Ovary (tissue), 10 donors: ENCODE results near the gene COBL. TPM values are rescaled to one million over a fixed set of nuclear protein-coding genes. Genes with fewer than 3 reads are reported as not detected.

Experiments used
- DNase-seq, 5 donors: peaks; one replicate each; pipeline ENCODE4 v3.0.0-alpha.2; 2019 to 2020
- H3K27ac ChIP-seq, 2 donors: fragments of 200-600 bp; one replicate each; pipeline versions ENCODE4 v1.5.1 to v1.8.0; 2019 to 2022
- H3K27me3 ChIP-seq: fragments of 200-600 bp; one replicate; pipeline ENCODE4 v1.8.0; 2022
- H3K36me3 ChIP-seq: fragments of 200-600 bp; sonication (generic); one replicate; pipeline ENCODE4 v1.5.1; 2019
- H3K4me1 ChIP-seq: one replicate; pipeline ENCODE4 v1.8.1; 2013; ENCODE audit warnings: mild to moderate bottlenecking, moderate library complexity; ENCODE audit not compliant: insufficient read depth
- H3K4me3 ChIP-seq: fragments of 200-600 bp; sonication (generic); one replicate; pipeline ENCODE4 v1.5.1; 2017
- H3K9me3 ChIP-seq, 2 donors: fragments of 200-600 bp in 1 of 2; sonication (generic) in 1 of 2; one replicate each; pipeline versions ENCODE4 v1.5.1 to v1.8.1; 2013 to 2019; ENCODE audit warnings: mild to moderate bottlenecking in 1 of 2, moderate library complexity in 1 of 2
- EP300 ChIP-seq: sonication (generic); formaldehyde crosslinking; IDR thresholded peaks from one replicate; pipeline ENCODE4 v1.6.1; 2017; ENCODE audit warnings: antibody characterized with exemption
- POLR2A ChIP-seq: fragments of 450-650 bp; IDR thresholded peaks from one replicate; pipeline ENCODE4 v1.6.1; 2017; ENCODE audit warnings: antibody characterized with exemption, mild to moderate bottlenecking, moderate library complexity
- WGBS, 3 donors: extraction: QIAGEN DNeasy Blood & Tissue Kit in 1 of 3; methylation state at CpG; one replicate each; pipeline versions ENCODE4 v1.1.5 to v1.1.7; 2013 to 2017; 5-methylcytosine and 5-hydroxymethylcytosine counted together
- intact Hi-C, 4 donors: fragments of 100-400 bp; cut with DNase I; formaldehyde crosslinking; loops; one replicate each; pipeline versions ENCODE4 v1.11.0 to v1.15.1; 2022 to 2023
- long read RNA-seq, 3 donors: library from polyadenylated mRNA in 2 of 3; unstranded in 2 of 3; transcript quantifications; one replicate each; pipeline ENCODE4 v2.0.0 and lab custom pipeline, GENCODE V29; 2021 to 2026
- polyA plus RNA-seq, 2 donors: library from polyadenylated mRNA; stranded (reverse); fragments of 200-250 nt in 1 of 2; fragments of 350-450 nt in 1 of 2; fragmentation: Illumina TruSeq in 1 of 2; extraction: RNeasy Lipid Tissue Mini Kit (QIAGEN cat#74804) in 1 of 2; gene quantifications; one replicate each; pipeline ENCODE4 v1.2.3, GENCODE V29; 2013 to 2014
- total RNA-seq, 7 donors: library from RNA; depleted of rRNA in 2 of 7; stranded (reverse); fragments of >200 nt in 2 of 7; fragmentation: NEBNext Ultra II Directional in 3 of 7; extraction: Animal tissue kit (Norgen Biotek cat#: 25700) in 3 of 7; gene quantifications; one replicate each; pipeline versions ENCODE4 v1.1.0 to v1.2.4, GENCODE V29; 2016 to 2023
- TF ChIP-seq, protein P1 (sequence below), 3 donors: fragments of 450-650 bp in 2 of 3; fragments of 200-600 bp in 1 of 3; IDR thresholded peaks; one replicate each; pipeline versions ENCODE4 v1.5.1 to v1.8.0; 2016 to 2022; ENCODE audit warnings: antibody characterized with exemption in 3 of 3, mild to moderate bottlenecking in 1 of 3
- donor health status: DM: no; HTN: no; CAD: no; lungs with moderate emphysema.
- donor health status: DM: no; HTN: no; CAD: no.
- donor health status: Bipolar disorder and iron deficiency.
- donor health status: DM: yes; HTN: yes; CAD: no.
- donor health status: DM: no; HTN: no; CAD: no.
- donor health status: DM: yes; HTN: yes; CAD: no.

Gene COBL, protein sequence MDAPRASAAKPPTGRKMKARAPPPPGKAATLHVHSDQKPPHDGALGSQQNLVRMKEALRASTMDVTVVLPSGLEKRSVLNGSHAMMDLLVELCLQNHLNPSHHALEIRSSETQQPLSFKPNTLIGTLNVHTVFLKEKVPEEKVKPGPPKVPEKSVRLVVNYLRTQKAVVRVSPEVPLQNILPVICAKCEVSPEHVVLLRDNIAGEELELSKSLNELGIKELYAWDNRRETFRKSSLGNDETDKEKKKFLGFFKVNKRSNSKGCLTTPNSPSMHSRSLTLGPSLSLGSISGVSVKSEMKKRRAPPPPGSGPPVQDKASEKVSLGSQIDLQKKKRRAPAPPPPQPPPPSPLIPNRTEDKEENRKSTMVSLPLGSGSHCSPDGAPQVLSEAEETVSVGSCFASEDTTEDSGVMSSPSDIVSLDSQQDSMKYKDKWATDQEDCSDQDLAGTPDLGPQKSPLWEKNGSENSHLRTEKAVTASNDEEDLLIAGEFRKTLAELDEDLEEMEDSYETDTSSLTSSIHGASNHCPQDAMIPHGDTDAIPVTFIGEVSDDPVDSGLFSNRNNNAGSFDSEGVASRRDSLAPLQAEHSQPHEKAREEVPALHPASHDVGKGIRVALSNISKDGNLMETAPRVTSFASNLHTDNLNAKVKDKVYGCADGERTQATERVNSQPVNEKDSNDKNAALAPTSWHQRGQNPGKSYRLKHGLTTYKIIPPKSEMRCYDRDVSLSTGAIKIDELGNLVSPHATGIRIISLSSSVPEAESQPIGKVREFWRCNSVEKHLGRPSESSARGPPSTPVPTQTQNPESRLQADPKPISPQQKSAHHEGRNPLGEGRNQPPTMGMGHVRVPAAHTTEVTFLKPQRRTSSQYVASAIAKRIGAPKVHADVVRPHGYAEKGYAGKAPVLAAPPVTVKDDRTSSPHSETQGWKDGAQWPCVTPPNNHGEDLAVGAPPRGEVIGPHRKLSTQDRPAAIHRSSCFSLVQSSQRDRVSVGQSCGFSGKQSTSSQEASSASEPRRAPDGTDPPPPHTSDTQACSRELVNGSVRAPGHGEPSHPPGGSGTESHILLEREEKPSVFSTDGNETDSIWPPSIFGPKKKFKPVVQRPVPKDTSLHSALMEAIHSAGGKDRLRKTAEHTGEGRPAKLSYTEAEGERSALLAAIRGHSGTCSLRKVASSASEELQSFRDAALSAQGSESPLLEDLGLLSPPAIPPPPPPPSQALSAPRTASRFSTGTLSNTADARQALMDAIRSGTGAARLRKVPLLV
- total RNA-seq = 10 to 100 TPM in 1 of 7 donors, 1 to 10 TPM in 6; 1.8 to 33.4 (median 5.1) TPM
- 1 to 10 TPM in 1 of 2 donors, under 1 TPM in 1; 0.87 to 2.6 TPM for polyA plus RNA-seq
- long read RNA-seq, donor 1, partial matches to known transcripts = 4 of 4 reads
- long read RNA-seq, donor 1, other reads (novel, unspliced or antisense) = 0 of 4 reads
- long read RNA-seq, donor 2, partial matches to known transcripts = 0 of 1 reads
- long read RNA-seq, donor 2, other reads (novel, unspliced or antisense) = 0 of 1 reads
- long read RNA-seq, donor 3, partial matches to known transcripts = 0 of 2 reads
- long read RNA-seq, donor 3, other reads (novel, unspliced or antisense) = 2 of 2 reads

DNA sequence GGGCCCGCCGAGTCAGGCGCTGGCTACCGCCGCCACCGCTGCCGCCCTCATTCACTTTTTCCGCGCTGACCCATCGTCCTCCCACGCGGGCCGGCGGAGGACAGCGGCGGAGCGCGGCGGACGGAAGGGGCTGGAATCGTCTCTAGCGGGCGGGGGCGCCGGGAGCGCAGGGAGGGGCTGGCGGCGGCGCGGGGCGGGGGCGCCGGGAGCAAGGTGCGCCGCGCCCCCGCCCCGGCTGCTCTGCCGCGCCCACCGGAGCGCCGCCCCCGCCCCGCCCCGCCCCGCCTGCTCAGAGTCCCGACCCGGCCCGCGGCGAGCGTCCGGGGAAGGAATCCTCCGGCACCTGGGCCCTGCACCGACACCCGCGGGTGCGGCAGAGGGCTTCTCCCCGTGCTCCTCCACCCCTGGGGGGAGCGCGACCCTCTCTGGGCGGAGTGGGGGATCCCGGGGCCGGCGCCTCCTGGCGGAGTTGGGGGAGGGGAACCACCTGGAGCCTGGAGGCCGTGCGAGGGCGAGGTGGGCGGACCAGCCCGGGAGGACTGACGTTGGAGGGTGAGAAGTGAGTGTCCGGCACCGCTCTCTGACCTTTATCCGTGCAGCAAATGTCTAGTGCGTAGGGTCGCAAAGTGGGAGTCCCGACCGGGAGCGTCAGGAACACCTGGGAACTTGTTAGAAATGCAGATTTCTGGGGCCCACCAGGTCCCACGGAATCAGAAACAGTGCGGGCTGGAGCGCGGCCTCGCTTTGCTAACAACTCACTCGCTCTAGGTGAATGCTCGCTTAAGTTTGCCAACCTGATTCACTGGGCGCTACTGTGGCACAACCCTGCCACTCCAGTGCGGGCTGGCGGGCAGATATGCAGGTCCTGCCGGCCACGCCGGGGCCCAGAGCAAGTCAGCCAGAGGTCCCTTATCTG lies at the start of gene COBL:
COBL (minus strand) TSS at position 144 of the 916 bp plus-strand sequence. CDS start 176 bp downstream, outside the sequence.
- peak; percentile 16 to 36 (median 31) for DNase-seq
- no peaks in the 10 kb centered on the region for H3K27me3 ChIP-seq
- 10 to 19% (median 15%) methylated on average over 48 to 94 of the region's 94 CpGs for WGBS, 3 donors
- TF ChIP-seq EP300 (no peak), POLR2A (no peak)
- TF ChIP-seq, protein P1, sequence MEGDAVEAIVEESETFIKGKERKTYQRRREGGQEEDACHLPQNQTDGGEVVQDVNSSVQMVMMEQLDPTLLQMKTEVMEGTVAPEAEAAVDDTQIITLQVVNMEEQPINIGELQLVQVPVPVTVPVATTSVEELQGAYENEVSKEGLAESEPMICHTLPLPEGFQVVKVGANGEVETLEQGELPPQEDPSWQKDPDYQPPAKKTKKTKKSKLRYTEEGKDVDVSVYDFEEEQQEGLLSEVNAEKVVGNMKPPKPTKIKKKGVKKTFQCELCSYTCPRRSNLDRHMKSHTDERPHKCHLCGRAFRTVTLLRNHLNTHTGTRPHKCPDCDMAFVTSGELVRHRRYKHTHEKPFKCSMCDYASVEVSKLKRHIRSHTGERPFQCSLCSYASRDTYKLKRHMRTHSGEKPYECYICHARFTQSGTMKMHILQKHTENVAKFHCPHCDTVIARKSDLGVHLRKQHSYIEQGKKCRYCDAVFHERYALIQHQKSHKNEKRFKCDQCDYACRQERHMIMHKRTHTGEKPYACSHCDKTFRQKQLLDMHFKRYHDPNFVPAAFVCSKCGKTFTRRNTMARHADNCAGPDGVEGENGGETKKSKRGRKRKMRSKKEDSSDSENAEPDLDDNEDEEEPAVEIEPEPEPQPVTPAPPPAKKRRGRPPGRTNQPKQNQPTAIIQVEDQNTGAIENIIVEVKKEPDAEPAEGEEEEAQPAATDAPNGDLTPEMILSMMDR (IDR thresholded peaks at IDR 0.05) = no peak
- intact Hi-C loops = no loop called here
- H3K4me1 ChIP-seq = no peaks in the 10 kb centered on the region
- H3K27ac ChIP-seq = peak within 1 kb of the TSS in 1 of 2 donors; percentile 38
- no peaks in the 10 kb centered on the region for H3K9me3 ChIP-seq
- peak within 1 kb of the TSS; percentile 36 for H3K4me3 ChIP-seq
- H3K36me3 ChIP-seq = no peaks in the 10 kb centered on the region

DNA sequence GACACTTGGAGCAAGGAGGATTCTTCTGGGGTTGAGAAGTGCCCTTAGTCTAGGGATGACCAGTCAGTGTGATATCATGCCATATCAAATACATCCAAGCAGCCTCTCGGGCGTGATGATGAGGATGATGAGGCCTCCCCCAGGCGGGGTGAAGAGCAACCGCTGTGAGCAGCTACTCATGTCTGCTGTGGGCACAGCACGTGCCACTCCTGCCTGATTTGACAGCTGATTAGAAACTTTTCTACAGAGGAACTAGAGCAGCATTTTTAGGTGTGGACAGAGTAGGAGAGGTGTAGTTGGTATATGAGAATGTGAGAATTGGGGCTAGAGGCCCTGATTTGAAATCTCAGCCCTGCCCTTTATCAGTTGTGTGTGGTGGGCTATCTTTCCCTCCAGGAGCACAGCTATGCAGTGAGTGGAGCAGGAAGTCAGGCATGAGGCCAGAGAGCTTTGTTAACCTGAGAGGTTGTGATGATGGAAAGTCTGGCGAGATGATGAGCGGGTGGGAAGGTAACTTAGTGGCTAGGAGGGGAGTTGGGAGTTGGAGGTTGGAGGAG lies 49.6 kb upstream of the COBL start:
- no peaks in the 10 kb centered on the region for H3K27me3 ChIP-seq
- H3K4me3 ChIP-seq = no peak overlapping the region
- no peaks in the 10 kb centered on the region for H3K36me3 ChIP-seq
- WGBS, 3 donors = 87 to 92% (median 89%) methylated on average over 7 of the region's 7 CpGs
- intact Hi-C loops = loop anchor here in 3 of 4 donors (5.0 to 10.0 kb wide), 2 partner anchors 201 to 204 kb away; no protein-coding TSS in a partner anchor
- no peaks in the 10 kb centered on the region for H3K9me3 ChIP-seq
- no peak for DNase-seq
- no peaks in the 10 kb centered on the region for H3K4me1 ChIP-seq
- no peak overlapping the region for H3K27ac ChIP-seq
- TF ChIP-seq EP300 (no peak), POLR2A (no peak)
- TF ChIP-seq, protein P1 (IDR thresholded peaks at IDR 0.05) = no peak

DNA sequence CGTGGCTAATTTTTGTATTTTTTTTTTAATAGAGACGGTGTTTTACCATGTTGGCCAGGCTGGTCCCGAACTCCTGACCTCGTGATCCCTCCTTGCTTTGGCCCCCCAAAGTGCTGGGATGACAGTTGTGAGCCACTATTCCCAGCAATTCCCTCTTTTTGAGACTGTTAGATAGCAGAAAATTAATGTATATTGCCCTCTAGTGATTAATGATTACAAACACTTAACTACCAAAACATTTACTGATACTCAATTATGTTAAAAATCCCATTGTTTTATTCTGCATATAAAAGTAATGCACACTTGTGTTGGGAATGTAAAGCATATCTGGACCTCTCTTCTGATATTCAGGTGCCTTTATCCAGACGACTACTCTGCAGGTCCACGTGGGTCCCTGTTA lies 41.2 kb upstream of the COBL start:
- no peaks in the 10 kb centered on the region for H3K4me1 ChIP-seq
- H3K9me3 ChIP-seq = no peaks in the 10 kb centered on the region
- H3K4me3 ChIP-seq = no peak overlapping the region
- no peak overlapping the region for H3K27ac ChIP-seq
- no peaks in the 10 kb centered on the region for H3K36me3 ChIP-seq
- intact Hi-C loops = no loop called here
- no peak for DNase-seq
- H3K27me3 ChIP-seq = no peaks in the 10 kb centered on the region
- 71 to 78% (median 73%) methylated on average over 6 of the region's 6 CpGs for WGBS, 3 donors
- TF ChIP-seq, protein P1 (IDR thresholded peaks at IDR 0.05) = no peak
